Measurements from ENCODE around the gene GRAMD2B.
"Not testable (repeated sequence)": the region's sequence is repeated elsewhere in the genome, so short reads cannot be mapped to it uniquely, and the experiment has no call there.

The GRAMD2B gene, protein sequence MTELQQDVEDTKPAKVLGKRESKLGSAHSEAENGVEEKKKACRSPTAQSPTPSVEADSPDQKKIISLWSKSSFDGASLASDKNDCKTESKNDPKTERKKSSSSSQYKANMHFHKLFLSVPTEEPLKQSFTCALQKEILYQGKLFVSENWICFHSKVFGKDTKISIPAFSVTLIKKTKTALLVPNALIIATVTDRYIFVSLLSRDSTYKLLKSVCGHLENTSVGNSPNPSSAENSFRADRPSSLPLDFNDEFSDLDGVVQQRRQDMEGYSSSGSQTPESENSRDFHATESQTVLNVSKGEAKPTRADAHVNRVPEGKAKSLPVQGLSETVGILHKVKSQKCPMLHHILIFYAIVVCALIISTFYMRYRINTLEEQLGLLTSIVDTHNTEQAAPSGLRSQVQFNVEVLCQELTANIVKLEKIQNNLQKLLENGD

DNA sequence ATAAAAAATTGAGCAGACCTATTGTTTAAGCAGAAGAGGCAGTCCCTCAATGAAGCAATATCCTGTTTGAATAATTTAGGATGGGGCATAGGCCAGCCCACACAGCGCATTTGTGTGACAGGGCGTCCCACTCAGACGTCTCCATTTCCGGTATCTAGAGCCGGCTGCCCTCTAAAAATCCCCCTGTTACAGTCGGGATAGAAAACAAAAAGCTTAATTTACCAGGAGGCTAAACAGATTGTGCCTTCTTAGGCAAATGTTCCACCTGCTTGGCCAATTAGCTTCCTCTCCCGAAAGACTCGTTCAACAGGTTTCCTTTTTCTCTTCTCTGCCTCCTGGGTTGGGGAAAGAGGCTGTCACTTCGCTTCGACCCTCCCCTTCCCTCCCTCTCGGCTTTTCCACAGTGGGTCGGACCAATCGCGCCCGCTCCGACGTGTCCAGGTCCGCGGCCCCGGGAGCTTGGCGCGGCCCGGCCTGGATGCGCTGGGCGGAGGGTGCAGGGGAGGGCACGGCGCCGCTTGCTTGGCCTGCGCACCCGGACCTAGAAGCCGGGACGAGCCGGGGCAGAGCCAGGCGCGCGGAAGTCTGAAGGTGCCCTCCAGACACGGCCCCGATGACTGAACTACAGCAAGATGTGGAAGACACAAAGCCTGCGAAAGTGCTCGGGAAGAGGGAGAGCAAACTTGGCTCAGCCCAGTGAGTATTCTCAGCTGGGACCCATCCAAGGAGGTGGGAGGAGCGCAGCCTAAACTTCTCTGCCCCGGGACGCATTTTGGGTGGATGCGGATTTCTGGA lies at the start of gene GRAMD2B:
Gene GRAMD2B, plus strand, starts transcription at position 416 of the 795 bp plus-strand sequence. Its CDS starts 198 bp downstream, at position 614.
- TF ChIP-seq, protein P1, sequence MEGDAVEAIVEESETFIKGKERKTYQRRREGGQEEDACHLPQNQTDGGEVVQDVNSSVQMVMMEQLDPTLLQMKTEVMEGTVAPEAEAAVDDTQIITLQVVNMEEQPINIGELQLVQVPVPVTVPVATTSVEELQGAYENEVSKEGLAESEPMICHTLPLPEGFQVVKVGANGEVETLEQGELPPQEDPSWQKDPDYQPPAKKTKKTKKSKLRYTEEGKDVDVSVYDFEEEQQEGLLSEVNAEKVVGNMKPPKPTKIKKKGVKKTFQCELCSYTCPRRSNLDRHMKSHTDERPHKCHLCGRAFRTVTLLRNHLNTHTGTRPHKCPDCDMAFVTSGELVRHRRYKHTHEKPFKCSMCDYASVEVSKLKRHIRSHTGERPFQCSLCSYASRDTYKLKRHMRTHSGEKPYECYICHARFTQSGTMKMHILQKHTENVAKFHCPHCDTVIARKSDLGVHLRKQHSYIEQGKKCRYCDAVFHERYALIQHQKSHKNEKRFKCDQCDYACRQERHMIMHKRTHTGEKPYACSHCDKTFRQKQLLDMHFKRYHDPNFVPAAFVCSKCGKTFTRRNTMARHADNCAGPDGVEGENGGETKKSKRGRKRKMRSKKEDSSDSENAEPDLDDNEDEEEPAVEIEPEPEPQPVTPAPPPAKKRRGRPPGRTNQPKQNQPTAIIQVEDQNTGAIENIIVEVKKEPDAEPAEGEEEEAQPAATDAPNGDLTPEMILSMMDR (conservative IDR thresholded peaks at IDR 0.05; ENCODE audit: low read depth, low read length), result no peak
- DNase-seq (ENCODE audit: low read depth), result peak; percentile 95
- peak within 1 kb of the TSS; percentile 80 for H3K4me3 ChIP-seq (ENCODE audit: low read depth, low read length)

DNA sequence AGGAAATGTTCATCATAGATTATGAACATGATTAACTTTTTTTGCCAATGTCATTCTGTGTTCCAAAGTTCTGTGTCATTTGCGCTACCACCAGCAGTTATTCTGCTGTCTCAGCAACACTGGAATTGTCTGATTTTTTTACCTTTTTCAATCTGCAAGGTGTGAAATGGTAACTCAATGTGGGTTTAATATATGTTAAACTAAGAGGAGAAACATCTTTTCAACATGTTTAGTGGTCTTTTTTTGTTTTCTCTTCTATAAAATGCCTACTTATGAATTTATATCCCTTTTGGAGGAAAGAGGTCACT lies 49.1 kb upstream of the GRAMD2B start:
- TF ChIP-seq, protein P1 (conservative IDR thresholded peaks at IDR 0.05; ENCODE audit: low read depth, low read length), result no peak
- no peak overlapping the region for H3K4me3 ChIP-seq (ENCODE audit: low read depth, low read length)
- no peak for DNase-seq (ENCODE audit: low read depth)

DNA sequence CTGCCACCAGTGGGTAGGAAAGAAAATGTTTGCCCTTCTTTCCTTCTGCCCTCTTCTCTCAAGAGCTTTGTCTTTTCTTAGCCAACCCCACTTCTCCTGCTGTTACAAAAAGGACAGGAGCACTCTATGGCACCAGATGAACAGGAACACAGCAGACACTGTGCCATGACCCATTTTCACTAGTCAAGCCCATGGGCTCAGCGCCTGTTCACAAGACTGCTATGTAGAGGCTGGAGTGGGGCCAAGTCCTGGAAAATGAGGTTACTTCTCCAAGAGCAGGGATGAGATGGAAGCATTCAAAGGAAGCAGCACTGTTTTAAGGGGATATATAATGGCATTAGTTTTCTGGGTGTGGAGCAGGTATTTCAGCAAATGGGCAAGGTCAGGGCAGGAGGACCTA lies 46.8 kb upstream of the GRAMD2B start:
- no peak overlapping the region for H3K4me3 ChIP-seq (ENCODE audit: low read depth, low read length)
- TF ChIP-seq, protein P1 (conservative IDR thresholded peaks at IDR 0.05; ENCODE audit: low read depth, low read length), result no peak
- no peak for DNase-seq (ENCODE audit: low read depth)

DNA sequence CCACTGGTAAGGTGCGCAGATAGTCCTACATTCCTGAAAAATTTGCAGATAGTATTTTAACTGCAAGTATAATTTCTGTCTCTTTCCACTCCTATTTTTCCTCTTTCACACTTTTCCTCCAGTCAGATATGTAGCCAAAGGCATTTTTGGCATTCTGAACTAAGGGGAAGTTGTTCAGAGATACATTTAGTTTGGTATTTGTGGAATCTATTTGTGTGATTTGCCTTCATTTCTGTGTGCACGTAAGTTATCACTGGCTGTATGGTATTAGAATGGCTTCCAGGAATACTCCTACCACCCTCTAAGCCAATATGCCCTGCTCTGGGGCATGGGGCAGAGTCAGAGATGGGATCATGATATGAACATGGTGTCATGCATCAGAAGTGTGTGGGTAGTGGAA lies 45.8 kb upstream of the GRAMD2B start:
- no peak overlapping the region for H3K4me3 ChIP-seq (ENCODE audit: low read depth, low read length)
- TF ChIP-seq, protein P1 (conservative IDR thresholded peaks at IDR 0.05; ENCODE audit: low read depth, low read length), result no peak
- DNase-seq (ENCODE audit: low read depth), result peak; percentile 49

DNA sequence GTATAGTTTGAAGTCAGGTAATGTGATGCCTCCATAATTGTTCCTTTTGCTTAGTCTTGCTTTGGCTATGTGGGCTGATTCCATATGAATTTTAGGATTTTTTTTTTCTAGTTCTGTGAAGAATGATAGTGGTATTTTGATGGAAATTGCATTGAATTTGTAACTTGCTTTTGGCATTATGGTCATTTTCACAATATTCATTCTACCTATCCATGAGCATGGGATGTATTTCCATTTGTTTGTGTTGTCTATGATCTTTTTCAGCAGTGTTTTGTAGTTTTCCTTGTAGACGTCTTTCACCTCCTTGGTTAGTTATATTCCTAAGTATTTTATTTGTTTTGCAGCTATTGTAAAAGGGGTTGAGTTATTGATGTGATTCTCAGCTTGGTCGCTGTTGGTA lies 42.9 kb upstream of the GRAMD2B start:
- not testable (repeated sequence) for DNase-seq (ENCODE audit: low read depth)

DNA sequence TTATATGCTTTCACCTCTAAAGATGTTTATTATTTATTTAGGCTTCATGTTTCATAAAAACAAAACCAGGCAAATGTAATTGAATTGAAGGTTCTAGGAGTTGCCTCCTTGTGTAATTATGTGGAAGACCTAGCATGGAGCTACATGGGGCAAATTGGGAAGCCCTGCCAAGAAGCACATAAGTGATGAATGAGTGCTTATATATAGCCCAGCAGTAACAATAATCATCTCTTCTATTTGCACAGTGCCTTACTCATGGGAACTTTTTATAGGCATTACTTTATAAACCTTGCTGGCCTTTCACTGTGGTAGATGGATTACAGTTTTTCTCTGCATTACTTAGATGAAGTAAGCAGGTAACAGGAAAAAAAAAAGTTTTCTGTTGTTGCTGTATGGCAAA lies 40.0 kb upstream of the GRAMD2B start:
- no peak overlapping the region for H3K4me3 ChIP-seq (ENCODE audit: low read depth, low read length)
- no peak for DNase-seq (ENCODE audit: low read depth)
- TF ChIP-seq, protein P1 (conservative IDR thresholded peaks at IDR 0.05; ENCODE audit: low read depth, low read length), result no peak

More for the DNA sequence above, 42.9 kb upstream of the GRAMD2B start:
- not testable (repeated sequence) for H3K4me3 ChIP-seq (ENCODE audit: low read depth, low read length)

DNA sequence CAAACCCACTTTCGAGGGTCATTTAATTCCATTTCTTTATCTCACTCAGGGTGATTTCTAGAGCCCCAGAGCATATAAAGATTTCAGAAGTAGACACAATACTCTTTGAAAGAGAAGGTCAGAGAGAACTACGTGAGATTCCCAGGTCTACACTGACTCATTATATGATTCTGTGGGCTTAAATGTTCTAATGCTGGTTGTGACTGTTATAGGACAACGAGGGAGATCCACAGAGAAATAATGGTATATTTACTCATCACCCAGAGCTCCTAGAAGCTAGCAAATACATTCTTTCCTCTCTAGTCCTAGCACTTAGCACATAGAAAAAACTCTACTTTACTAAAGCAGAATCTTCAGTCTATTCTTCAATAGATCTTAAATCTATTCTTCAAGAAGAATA lies 39.4 kb upstream of the GRAMD2B start:
- DNase-seq (ENCODE audit: low read depth), result no peak
- TF ChIP-seq, protein P1 (conservative IDR thresholded peaks at IDR 0.05; ENCODE audit: low read depth, low read length), result no peak

More for the DNA sequence above, 39.4 kb upstream of the GRAMD2B start:
- no peak overlapping the region for H3K4me3 ChIP-seq (ENCODE audit: low read depth, low read length)
